Heart left ventricle (tissue), 13 donors: Measurements from ENCODE around the gene GRIP1.

Source experiments
- CTCF ChIP-seq, 12 donors: fragments of 200-600 bp; sonication (generic) in 4 of 12; IDR thresholded peaks; one replicate each; pipeline versions ENCODE4 v1.5.0 to v1.8.0; 2018 to 2022; ENCODE audit warnings: antibody characterized with exemption in 12 of 12, mild to moderate bottlenecking in 5 of 12
- POLR2A ChIP-seq, 2 donors: fragments of 450-650 bp; IDR thresholded peaks; one replicate each; pipeline ENCODE4 v1.6.1; 2017; ENCODE audit warnings: antibody characterized with exemption in 2 of 2, mild to moderate bottlenecking in 2 of 2, moderate library complexity in 2 of 2
- donor health status: ischemic (EF 13 %, LVEDD 7.1; RV severe dilation, severe dysfunction).
- donor health status: DM: no; HTN: yes; CAD: no.
- donor health status: DM: no; HTN: no; CAD: no.
- donor health status: ischemic (EF 25% LVEDD 6.9; RV normal size, moderate dysfunction).
- donor health status: ischemic (EF 25% LVEDD 5.7; RV mildly dilated, moderate dysfunction).
- donor health status: ischemic (EF 35%, LVEDD 5.7; RV mildly dilated, moderate dysfunction).
- donor health status: nonischemic (EF 11% LVEDD 7.7; RV severe dilation, severe dysfunction).
- donor health status: DM: yes; HTN: yes; CAD: no.
- donor health status: PGD.
- donor health status: ischemic (EF 29% LVEDD 5.4; RV normal size, mild dysfunction).
- donor health status: nonischemic (EF 23%, LVEDD 6.1; RV moderate dilation, normal function).

GRCh38 chr12:66599816-66600215 is 79.1 kb downstream of the GRIP1 start:
- no peak for TF ChIP-seq CTCF (IDR thresholded peaks at IDR 0.05)
- no peak for TF ChIP-seq POLR2A (IDR thresholded peaks at IDR 0.05)
